ENCODE data around the gene BEAN1.

- TF ChIP-seq, protein P1, sequence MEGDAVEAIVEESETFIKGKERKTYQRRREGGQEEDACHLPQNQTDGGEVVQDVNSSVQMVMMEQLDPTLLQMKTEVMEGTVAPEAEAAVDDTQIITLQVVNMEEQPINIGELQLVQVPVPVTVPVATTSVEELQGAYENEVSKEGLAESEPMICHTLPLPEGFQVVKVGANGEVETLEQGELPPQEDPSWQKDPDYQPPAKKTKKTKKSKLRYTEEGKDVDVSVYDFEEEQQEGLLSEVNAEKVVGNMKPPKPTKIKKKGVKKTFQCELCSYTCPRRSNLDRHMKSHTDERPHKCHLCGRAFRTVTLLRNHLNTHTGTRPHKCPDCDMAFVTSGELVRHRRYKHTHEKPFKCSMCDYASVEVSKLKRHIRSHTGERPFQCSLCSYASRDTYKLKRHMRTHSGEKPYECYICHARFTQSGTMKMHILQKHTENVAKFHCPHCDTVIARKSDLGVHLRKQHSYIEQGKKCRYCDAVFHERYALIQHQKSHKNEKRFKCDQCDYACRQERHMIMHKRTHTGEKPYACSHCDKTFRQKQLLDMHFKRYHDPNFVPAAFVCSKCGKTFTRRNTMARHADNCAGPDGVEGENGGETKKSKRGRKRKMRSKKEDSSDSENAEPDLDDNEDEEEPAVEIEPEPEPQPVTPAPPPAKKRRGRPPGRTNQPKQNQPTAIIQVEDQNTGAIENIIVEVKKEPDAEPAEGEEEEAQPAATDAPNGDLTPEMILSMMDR (IDR thresholded peaks at IDR 0.05; ENCODE audit: borderline replicate concordance, extremely low read depth, low read length, poor library complexity, severe bottlenecking) = no peak
- no peak for TF ChIP-seq EZH2 (IDR thresholded peaks at IDR 0.05; ENCODE audit: borderline replicate concordance, low read depth, low read length, severe bottlenecking)
These were observed 3.9 kb upstream of the BEAN1 start for GRCh38 chr16:66423177-66423576.
